PC-3 (cell line): ENCODE results near the gene TBC1D2. TPM values are rescaled to one million over a fixed set of nuclear protein-coding genes. Genes with fewer than 3 reads are reported as not detected.

Experiments
- ATAC-seq: fragments of 200-7000 bp; cut with Tn5 transposase; 2 replicates; pipeline ENCODE4 v1.9.1; 2020; ENCODE audit warnings: mild to moderate bottlenecking, moderate library complexity
- BruUV-seq: library from RNA; stranded (reverse); fragments of 400-500 nt; replicated peaks from 2 replicates; lab custom pipeline; 2021; lab: Mats Ljungman, UMichigan
- CTCF ChIA-PET: fragments of 300-600 bp; sonication (Branson Sonifier 250); formaldehyde crosslinking; loops from one replicate; lab custom pipeline; 2022; ENCODE audit warnings: antibody characterized with exemption; lab: Charles Lee
- POLR2A ChIA-PET: fragments of 300-600 bp; sonication (Branson Sonifier 250); formaldehyde crosslinking; loops from one replicate; lab custom pipeline; 2022; ENCODE audit warnings: antibody characterized with exemption; ENCODE audit not compliant: unreplicated experiment; lab: Charles Lee
- DNase-seq: peaks from one replicate; pipeline ENCODE4 v3.0.0-alpha.2; 2015
- H2AFZ ChIP-seq: fragments of 300-600 bp; sonication (generic); 2 replicates; pipeline ENCODE4 v1.6.0; 2016; ENCODE audit warnings: antibody characterized with exemption, low read length
- H3F3A ChIP-seq: fragments of 300-600 bp; sonication (generic); one replicate; pipeline ENCODE4 v1.6.0; 2017; ENCODE audit warnings: antibody characterized with exemption, low read length, control low read depth, mild to moderate bottlenecking; ENCODE audit not compliant: unreplicated experiment
- H3K27ac ChIP-seq: fragments of 300-600 bp; sonication (generic); 2 replicates; pipeline ENCODE4 v1.5.1; 2016; ENCODE audit warnings: mild to moderate bottlenecking, low read length
- H3K27me3 ChIP-seq: fragments of 300-600 bp; sonication (generic); 2 replicates; pipeline ENCODE4 v1.6.1; 2016; ENCODE audit warnings: low read length, mixed read lengths
- H3K36me3 ChIP-seq: fragments of 300-600 bp; sonication (generic); 2 replicates; pipeline ENCODE4 v1.6.1; 2016; ENCODE audit warnings: low read depth, mixed run types, low read length, mixed read lengths
- H3K4me1 ChIP-seq: fragments of 300-600 bp; sonication (generic); 2 replicates; pipeline ENCODE4 v1.5.1; 2016; ENCODE audit warnings: low read length; ENCODE audit not compliant: insufficient read depth
- H3K4me2 ChIP-seq: fragments of 300-600 bp; sonication (generic); 2 replicates; pipeline ENCODE4 v1.6.0; 2016; ENCODE audit warnings: low read length
- H3K4me3 ChIP-seq: fragments of 300-600 bp; sonication (generic); 2 replicates; pipeline ENCODE4 v1.5.1; 2016; ENCODE audit warnings: mild to moderate bottlenecking, low read length, mixed read lengths
- H3K79me2 ChIP-seq: fragments of 300-600 bp; sonication (generic); 2 replicates; pipeline ENCODE4 v1.6.1; 2017; ENCODE audit warnings: low read length, mixed read lengths
- H3K9ac ChIP-seq: fragments of 300-600 bp; sonication (generic); 2 replicates; pipeline ENCODE4 v1.6.0; 2016; ENCODE audit warnings: mild to moderate bottlenecking, low read length
- H3K9me2 ChIP-seq: fragments of 300-600 bp; sonication (generic); replicated peaks from 2 replicates; pipeline ENCODE4 v1.6.1; 2016; ENCODE audit warnings: mixed run types, low read length, mixed read lengths
- H3K9me3 ChIP-seq: fragments of 300-600 bp; sonication (generic); 2 replicates; pipeline ENCODE4 v1.6.1; 2016; ENCODE audit warnings: low read length, mixed read lengths
- H4K20me1 ChIP-seq: fragments of 300-600 bp; sonication (generic); 2 replicates; pipeline ENCODE4 v1.6.1; 2016; ENCODE audit warnings: low read length, mixed read lengths
- CTCF ChIP-seq: fragments of 300-600 bp; sonication (generic); conservative IDR thresholded peaks from 2 replicates; pipeline ENCODE4 v1.5.1; 2017; ENCODE audit warnings: antibody characterized with exemption, low read depth, mild to moderate bottlenecking, low read length
- EZH2 ChIP-seq: fragments of 300-600 bp; sonication (generic); IDR thresholded peaks from one replicate; pipeline ENCODE4 v1.6.1; 2017; ENCODE audit warnings: antibody characterized with exemption, mild to moderate bottlenecking, low read length; ENCODE audit not compliant: unreplicated experiment
- EZH2phosphoT487 ChIP-seq: fragments of 300-600 bp; sonication (generic); IDR thresholded peaks from 2 replicates; pipeline ENCODE4 v1.6.1; 2018; ENCODE audit warnings: mild to moderate bottlenecking, antibody characterized with exemption, low read length, borderline replicate concordance
- intact Hi-C: fragments of 100-400 bp; cut with micrococcal nuclease; formaldehyde crosslinking; loops from 2 replicates; pipeline ENCODE4 v1.9.0; 2023
- total RNA-seq: library from RNA; depleted of rRNA; stranded (reverse); fragments of >200 nt; gene quantifications from 2 replicates; pipeline ENCODE4 v1.2.3, GENCODE V29; 2014

TBC1D2 gene
- total RNA-seq, 1 experiment from 2014 or later, result 7.4 TPM

- H3K4me1 ChIP-seq, result no peaks in the 10 kb centered on the region
- intact Hi-C loops, result no loop called here
- no peak overlapping the region for H2AFZ ChIP-seq
- H3K9me3 ChIP-seq, result no peaks in the 10 kb centered on the region
- no peaks in the 10 kb centered on the region for H3K36me3 ChIP-seq
- H3K9me2 ChIP-seq, result no peaks in the 10 kb centered on the region
- H3F3A ChIP-seq, result no peaks in the 10 kb centered on the region
- ChIA-PET POLR2A (no interaction called here), CTCF (no interaction called here)
- no peak overlapping the region for H3K9ac ChIP-seq
- ATAC-seq, result no peak
- no peaks in the 10 kb centered on the region for H3K79me2 ChIP-seq
- DNase-seq, result no peak
- no peak overlapping the region for H3K4me3 ChIP-seq
- H3K27me3 ChIP-seq, result no peaks in the 10 kb centered on the region
- TF ChIP-seq EZH2 (no peak), EZH2phosphoT487 (no peak), CTCF (no peak)
- no peak overlapping the region for H3K4me2 ChIP-seq
- H3K27ac ChIP-seq, result no peak overlapping the region
- no TSS peak for BruUV-seq
- no peaks in the 10 kb centered on the region for H4K20me1 ChIP-seq
Observed at GRCh38 chr9:98290411-98290810, 35.0 kb upstream of the TBC1D2 start.

- intact Hi-C loops, result no loop called here
- no peak for ATAC-seq
- no peak for DNase-seq
Observed at GRCh38 chr9:98289614-98290201, 34.3 kb upstream of the TBC1D2 start.

More at GRCh38 chr9:98289614-98290201, 34.3 kb upstream of the TBC1D2 start:
- Histone ChIP-seq H4K20me1 (no peaks in the 10 kb centered on the region), H2AFZ (no peak overlapping the region), H3K4me1 (no peaks in the 10 kb centered on the region), H3K4me2 (no peak overlapping the region), H3K9me2 (no peaks in the 10 kb centered on the region), H3K4me3 (no peak overlapping the region), H3K27me3 (no peaks in the 10 kb centered on the region), H3K79me2 (no peaks in the 10 kb centered on the region), H3K36me3 (no peaks in the 10 kb centered on the region), H3K9me3 (no peaks in the 10 kb centered on the region), H3K27ac (no peak overlapping the region), H3F3A (no peaks in the 10 kb centered on the region), H3K9ac (no peak overlapping the region)
- TF ChIP-seq EZH2 (no peak), EZH2phosphoT487 (no peak), CTCF (no peak)
- no TSS peak for BruUV-seq
- ChIA-PET POLR2A (no interaction called here), CTCF (no interaction called here)
